Heart right ventricle (tissue), 16 donors: ENCODE measurements around the gene SMARCA2. TPM values are rescaled to one million over a fixed set of nuclear protein-coding genes. Genes with fewer than 3 reads are reported as not detected.

Source experiments
- ATAC-seq, 8 donors: fragments of 200-7000 bp; cut with Tn5 transposase; one replicate each; pipeline ENCODE4 v1.9.1; 2020; ENCODE audit warnings: mild to moderate bottlenecking in 8 of 8, moderate library complexity in 8 of 8, moderate number of reproducible peaks in 1 of 8
- DNase-seq, 2 donors: peaks; one replicate each; pipeline ENCODE4 v3.0.0-alpha.2; 2020
- H3K27ac ChIP-seq, 10 donors: fragments of 200-600 bp; sonication (generic) in 2 of 10; one replicate each; pipeline versions ENCODE4 v1.5.0 to v1.8.0; 2020 to 2022; ENCODE audit warnings: mild to moderate bottlenecking in 3 of 10
- H3K27me3 ChIP-seq, 7 donors: fragments of 200-600 bp; one replicate each; pipeline ENCODE4 v1.8.0; 2021 to 2022; ENCODE audit warnings: mild to moderate bottlenecking in 2 of 7
- H3K36me3 ChIP-seq, 9 donors: fragments of 200-600 bp; sonication (generic) in 1 of 9; one replicate each; pipeline versions ENCODE4 v1.5.0 to v1.8.0; 2020 to 2022; ENCODE audit warnings: mild to moderate bottlenecking in 2 of 9
- H3K4me1 ChIP-seq, 9 donors: fragments of 200-600 bp; sonication (generic) in 1 of 9; one replicate each; pipeline versions ENCODE4 v1.5.0 to v1.8.0; 2020 to 2022; ENCODE audit warnings: mild to moderate bottlenecking in 4 of 9
- H3K4me3 ChIP-seq, 10 donors: fragments of 200-600 bp; sonication (generic) in 2 of 10; one replicate each; pipeline versions ENCODE4 v1.5.0 to v1.8.0; 2020 to 2022; ENCODE audit warnings: mild to moderate bottlenecking in 7 of 10, moderate library complexity in 2 of 10
- H3K9me3 ChIP-seq, 11 donors: fragments of 200-600 bp in 10 of 11; sonication (generic) in 2 of 11; one replicate each; pipeline versions ENCODE4 v1.5.0 to v1.8.0; 2013 to 2022; ENCODE audit warnings: mild to moderate bottlenecking in 2 of 11, control low read depth in 1 of 11, moderate library complexity in 1 of 11
- WGBS, 2 donors: extraction: QIAGEN DNeasy Blood & Tissue Kit; methylation state at CpG; one replicate each; pipeline ENCODE4 v1.1.7; 2013; ENCODE audit warnings: inconsistent platforms in 1 of 2; 5-methylcytosine and 5-hydroxymethylcytosine counted together
- intact Hi-C, 10 donors: fragments of 100-400 bp; cut with DNase I; formaldehyde crosslinking; loops; one replicate each; pipeline versions ENCODE4 v1.11.1 to v1.14.2; 2022
- polyA plus RNA-seq, 2 donors: library from polyadenylated mRNA; stranded (reverse); fragments of 200-250 nt; gene quantifications; one replicate each; pipeline ENCODE4 v1.2.3, GENCODE V29; 2013
- total RNA-seq, 10 donors: library from RNA; stranded (reverse); fragmentation: NEBNext Ultra II Directional in 3 of 10; extraction: Animal tissue kit (Norgen Biotek cat#: 25700) in 3 of 10; gene quantifications; one replicate each; pipeline versions ENCODE4 v1.2.1 to v1.2.4, GENCODE V29; 2021 to 2023
- TF ChIP-seq, protein P1 (sequence below), 9 donors: fragments of 200-600 bp; sonication (generic) in 2 of 9; IDR thresholded peaks; one replicate each; pipeline versions ENCODE4 v1.5.0 to v1.8.0; 2021 to 2022; ENCODE audit warnings: antibody characterized with exemption in 9 of 9, mild to moderate bottlenecking in 5 of 9, moderate library complexity in 1 of 9
- donor health status: Arrhythmogenic right ventricular cardiomyopathy.
- donor health status: ischemic (EF 13 %, LVEDD 7.1; RV severe dilation, severe dysfunction).
- donor health status: healthy with polysubstance abuse.
- donor health status: DM: no; HTN: yes; CAD: no.
- donor health status: DM: no; HTN: no; CAD: no.
- donor health status: ischemic (EF 25% LVEDD 6.9; RV normal size, moderate dysfunction).
- donor health status: ischemic (EF 25% LVEDD 5.7; RV mildly dilated, moderate dysfunction).
- donor health status: healthy.
- donor health status: DM: yes; HTN: yes; CAD: no.
- donor health status: Ischemic cardiomyopathy.
- donor health status: ischemic (EF 35%, LVEDD 5.7; RV mildly dilated, moderate dysfunction).
- donor health status: nonischemic (EF 11% LVEDD 7.7; RV severe dilation, severe dysfunction).
- donor health status: DM: yes; HTN: yes; CAD: no.
- donor health status: PGD.
- donor health status: ischemic (EF 29% LVEDD 5.4; RV normal size, mild dysfunction).
- donor health status: nonischemic (EF 23%, LVEDD 6.1; RV moderate dilation, normal function).

The SMARCA2 gene
- total and polyA plus RNA-seq, 12 donors = 26.5 to 140 (median 105) TPM

- no peaks in the 10 kb centered on the region for H3K9me3 ChIP-seq
- TF ChIP-seq, protein P1, sequence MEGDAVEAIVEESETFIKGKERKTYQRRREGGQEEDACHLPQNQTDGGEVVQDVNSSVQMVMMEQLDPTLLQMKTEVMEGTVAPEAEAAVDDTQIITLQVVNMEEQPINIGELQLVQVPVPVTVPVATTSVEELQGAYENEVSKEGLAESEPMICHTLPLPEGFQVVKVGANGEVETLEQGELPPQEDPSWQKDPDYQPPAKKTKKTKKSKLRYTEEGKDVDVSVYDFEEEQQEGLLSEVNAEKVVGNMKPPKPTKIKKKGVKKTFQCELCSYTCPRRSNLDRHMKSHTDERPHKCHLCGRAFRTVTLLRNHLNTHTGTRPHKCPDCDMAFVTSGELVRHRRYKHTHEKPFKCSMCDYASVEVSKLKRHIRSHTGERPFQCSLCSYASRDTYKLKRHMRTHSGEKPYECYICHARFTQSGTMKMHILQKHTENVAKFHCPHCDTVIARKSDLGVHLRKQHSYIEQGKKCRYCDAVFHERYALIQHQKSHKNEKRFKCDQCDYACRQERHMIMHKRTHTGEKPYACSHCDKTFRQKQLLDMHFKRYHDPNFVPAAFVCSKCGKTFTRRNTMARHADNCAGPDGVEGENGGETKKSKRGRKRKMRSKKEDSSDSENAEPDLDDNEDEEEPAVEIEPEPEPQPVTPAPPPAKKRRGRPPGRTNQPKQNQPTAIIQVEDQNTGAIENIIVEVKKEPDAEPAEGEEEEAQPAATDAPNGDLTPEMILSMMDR (IDR thresholded peaks at IDR 0.05) = no peak
- H3K27me3 ChIP-seq = no peaks in the 10 kb centered on the region
- peaks cover 0 to 20% (median 0%) of the 10 kb centered on the region in 9 donors for H3K36me3 ChIP-seq
- DNase-seq (no peak), ATAC-seq (no peak)
- intact Hi-C loops = no loop called here
- peak overlapping the region in 1 of 10 donors; percentile 8 for H3K27ac ChIP-seq
- H3K4me1 ChIP-seq = peaks cover 0 to 33% (median 19%) of the 10 kb centered on the region in 9 donors
- 70 to 71% methylated on average over 10 of the region's 10 CpGs for WGBS, 2 donors
- H3K4me3 ChIP-seq = no peak overlapping the region
Observed at GRCh38 chr9:2152966-2153629, 138.0 kb downstream of the SMARCA2 start.

- Histone ChIP-seq H3K4me3 (no peak overlapping the region), H3K36me3 (peaks cover 0 to 15% (median 0%) of the 10 kb centered on the region in 9 donors), H3K4me1 (peaks cover 0 to 33% (median 20%) of the 10 kb centered on the region in 9 donors), H3K27ac (peak overlapping the region in 1 of 10 donors; percentile 8), H3K9me3 (no peaks in the 10 kb centered on the region), H3K27me3 (no peaks in the 10 kb centered on the region)
- 16 to 24% methylated on average over 2 of the region's 2 CpGs for WGBS, 2 donors
- intact Hi-C loops = no loop called here
- TF ChIP-seq, protein P1 (IDR thresholded peaks at IDR 0.05) = no peak
- no peak for DNase-seq
- no peak for ATAC-seq
Observed at GRCh38 chr9:2153630-2154217, 138.6 kb downstream of the SMARCA2 start.

DNA sequence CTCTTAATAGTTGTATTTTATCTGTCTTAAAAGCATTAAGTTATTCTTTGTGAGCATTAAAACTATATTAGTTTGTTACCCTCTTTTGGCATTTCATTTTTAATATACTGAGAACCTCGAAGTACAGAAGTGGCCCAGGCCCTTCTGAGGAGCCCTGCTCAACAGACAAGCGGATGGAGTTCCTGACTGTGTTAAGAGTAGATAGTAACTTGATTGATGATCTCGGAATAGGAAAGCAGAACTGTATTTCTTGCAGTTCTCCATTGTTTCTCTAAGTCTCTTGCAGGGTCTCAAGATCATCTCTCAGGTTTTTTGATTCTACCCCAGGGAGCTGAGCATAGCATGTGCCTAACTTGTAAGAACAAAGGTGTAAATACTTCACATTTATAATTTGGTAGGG lies 139.6 kb downstream of the SMARCA2 start:
- Histone ChIP-seq H3K4me3 (no peak overlapping the region), H3K27me3 (no peaks in the 10 kb centered on the region), H3K9me3 (no peaks in the 10 kb centered on the region), H3K36me3 (peaks cover 0 to 14% (median 0%) of the 10 kb centered on the region in 9 donors), H3K4me1 (peaks cover 0 to 36% (median 25%) of the 10 kb centered on the region in 9 donors), H3K27ac (no peak overlapping the region)
- intact Hi-C loops = loop anchor here in 1 of 10 donors (5.0 kb wide), 1 partner anchor 88 kb away; no protein-coding TSS in a partner anchor
- DNase-seq = no peak
- WGBS, 2 donors = 85 to 94% methylated on average over 3 of the region's 3 CpGs
- TF ChIP-seq, protein P1 (IDR thresholded peaks at IDR 0.05) = no peak
- ATAC-seq = no peak

DNA sequence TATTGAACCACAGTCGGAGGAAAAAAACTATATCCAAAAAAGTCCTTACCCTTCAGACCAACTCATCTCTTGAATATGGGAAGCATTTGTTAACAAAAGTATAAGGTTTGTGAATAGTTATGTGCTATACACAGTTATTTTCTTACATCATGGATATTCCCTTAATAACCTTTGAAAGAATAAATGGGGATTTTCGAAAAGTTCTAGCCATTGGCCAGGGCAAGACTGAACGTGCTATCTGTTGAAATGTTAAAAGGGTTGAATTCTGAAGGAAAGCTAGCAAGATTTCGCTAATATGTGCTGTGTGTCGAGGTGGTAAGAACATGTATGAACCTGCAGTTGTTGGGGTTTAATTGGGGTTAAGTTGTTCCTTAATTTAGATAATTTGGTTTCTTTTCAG lies 140.8 kb downstream of the SMARCA2 start:
- Histone ChIP-seq H3K9me3 (no peaks in the 10 kb centered on the region), H3K4me3 (no peak overlapping the region), H3K27me3 (no peaks in the 10 kb centered on the region), H3K27ac (no peak overlapping the region), H3K36me3 (peaks cover 0 to 3% (median 0%) of the 10 kb centered on the region in 9 donors), H3K4me1 (peaks cover 0 to 48% (median 35%) of the 10 kb centered on the region in 9 donors)
- DNase-seq (no peak), ATAC-seq (no peak)
- intact Hi-C loops = loop anchor here in 2 of 10 donors (1.0 to 5.0 kb wide), 2 partner anchors 16 to 86 kb away; no protein-coding TSS in a partner anchor
- 77 to 88% methylated on average over 5 of the region's 5 CpGs for WGBS, 2 donors
- TF ChIP-seq, protein P1 (IDR thresholded peaks at IDR 0.05) = no peak
